AG10803 (cell line): ENCODE results near the gene TPRG1L.

Source experiments
- DNase-seq: peaks from one replicate; pipeline ENCODE4 v3.0.0; 2010; ENCODE audit warnings: low read depth
- H3K4me3 ChIP-seq: 2 replicates; pipeline ENCODE4 v1.5.1; 2011; ENCODE audit warnings: mild to moderate bottlenecking, low read length, control low read depth
- TF ChIP-seq, protein P1 (sequence below): conservative IDR thresholded peaks from 2 replicates; pipeline ENCODE4 v1.5.1; 2011; ENCODE audit warnings: mild to moderate bottlenecking, low read length, control low read depth, inconsistent platforms

The TPRG1L gene

DNA sequence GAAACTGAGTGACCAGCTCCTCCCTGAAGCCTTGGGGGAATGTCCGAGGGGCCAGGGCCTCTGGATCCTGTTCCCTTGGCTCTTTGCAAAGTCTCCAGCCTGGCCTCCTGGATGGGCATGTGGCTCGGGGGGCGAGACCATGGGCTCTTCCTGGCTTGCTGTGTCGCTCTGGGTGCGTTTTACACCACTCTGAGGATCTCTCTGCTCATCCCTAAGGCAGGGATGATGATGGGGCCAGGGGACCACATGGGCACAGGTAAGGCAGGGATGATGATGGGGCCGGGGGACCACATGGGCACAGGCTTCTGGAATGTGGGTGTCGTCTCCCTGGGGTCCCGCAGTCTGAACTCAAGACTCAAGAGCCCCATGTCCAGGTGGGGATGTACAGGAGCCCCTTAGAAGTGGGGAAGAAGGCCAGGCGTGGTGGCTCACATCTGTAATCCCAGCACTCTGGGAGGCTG lies 45.2 kb downstream of the TPRG1L start:
- no peak overlapping the region for H3K4me3 ChIP-seq
- TF ChIP-seq, protein P1, sequence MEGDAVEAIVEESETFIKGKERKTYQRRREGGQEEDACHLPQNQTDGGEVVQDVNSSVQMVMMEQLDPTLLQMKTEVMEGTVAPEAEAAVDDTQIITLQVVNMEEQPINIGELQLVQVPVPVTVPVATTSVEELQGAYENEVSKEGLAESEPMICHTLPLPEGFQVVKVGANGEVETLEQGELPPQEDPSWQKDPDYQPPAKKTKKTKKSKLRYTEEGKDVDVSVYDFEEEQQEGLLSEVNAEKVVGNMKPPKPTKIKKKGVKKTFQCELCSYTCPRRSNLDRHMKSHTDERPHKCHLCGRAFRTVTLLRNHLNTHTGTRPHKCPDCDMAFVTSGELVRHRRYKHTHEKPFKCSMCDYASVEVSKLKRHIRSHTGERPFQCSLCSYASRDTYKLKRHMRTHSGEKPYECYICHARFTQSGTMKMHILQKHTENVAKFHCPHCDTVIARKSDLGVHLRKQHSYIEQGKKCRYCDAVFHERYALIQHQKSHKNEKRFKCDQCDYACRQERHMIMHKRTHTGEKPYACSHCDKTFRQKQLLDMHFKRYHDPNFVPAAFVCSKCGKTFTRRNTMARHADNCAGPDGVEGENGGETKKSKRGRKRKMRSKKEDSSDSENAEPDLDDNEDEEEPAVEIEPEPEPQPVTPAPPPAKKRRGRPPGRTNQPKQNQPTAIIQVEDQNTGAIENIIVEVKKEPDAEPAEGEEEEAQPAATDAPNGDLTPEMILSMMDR: no peak
- DNase-seq: no peak

- no peak overlapping the region for H3K4me3 ChIP-seq
- TF ChIP-seq, protein P1: no peak
- DNase-seq: no peak
Observed at GRCh38 chr1:3670823-3671265, 46.0 kb downstream of the TPRG1L start.

- TF ChIP-seq, protein P1: no peak
- DNase-seq: no peak
- no peak overlapping the region for H3K4me3 ChIP-seq
Observed at GRCh38 chr1:3671371-3672180, 46.8 kb downstream of the TPRG1L start.

DNA sequence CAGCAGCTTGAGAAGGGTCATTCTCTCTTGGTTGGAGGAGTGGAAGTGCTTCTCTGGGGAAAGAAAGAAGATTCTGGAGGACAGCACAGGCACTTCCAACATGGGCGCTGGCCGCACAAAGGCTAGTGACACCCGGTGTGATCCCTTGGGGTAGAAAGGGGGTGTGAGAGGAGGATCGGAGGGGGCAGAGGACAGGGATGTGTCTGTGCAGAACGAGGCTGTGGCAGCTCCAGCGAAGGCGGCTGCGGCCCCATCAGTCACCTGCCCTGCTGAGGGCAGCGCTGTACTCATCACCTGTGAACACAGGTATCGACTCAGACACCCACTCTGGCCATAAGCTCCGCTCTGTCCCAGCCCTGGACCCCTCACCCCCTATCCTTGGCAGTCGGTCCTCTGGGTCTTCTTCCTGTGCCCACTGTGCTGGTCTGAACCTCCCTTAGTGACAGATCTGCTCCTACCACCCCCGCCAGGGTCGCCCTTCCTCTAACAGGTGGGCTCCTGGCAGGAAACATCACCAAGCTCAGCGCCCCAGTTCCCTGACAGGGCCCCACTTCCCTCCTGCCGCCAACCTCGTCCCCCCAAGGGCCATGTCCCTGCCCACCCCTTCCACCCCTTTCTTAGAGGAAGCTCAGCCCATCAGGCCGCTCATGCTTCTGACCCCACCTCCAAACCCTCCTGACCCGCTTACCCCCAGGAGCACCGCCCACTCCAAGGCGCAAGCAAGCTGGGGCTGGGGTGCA lies 47.6 kb downstream of the TPRG1L start:
- H3K4me3 ChIP-seq: no peak overlapping the region
- TF ChIP-seq, protein P1: no peak
- DNase-seq: no peak

DNA sequence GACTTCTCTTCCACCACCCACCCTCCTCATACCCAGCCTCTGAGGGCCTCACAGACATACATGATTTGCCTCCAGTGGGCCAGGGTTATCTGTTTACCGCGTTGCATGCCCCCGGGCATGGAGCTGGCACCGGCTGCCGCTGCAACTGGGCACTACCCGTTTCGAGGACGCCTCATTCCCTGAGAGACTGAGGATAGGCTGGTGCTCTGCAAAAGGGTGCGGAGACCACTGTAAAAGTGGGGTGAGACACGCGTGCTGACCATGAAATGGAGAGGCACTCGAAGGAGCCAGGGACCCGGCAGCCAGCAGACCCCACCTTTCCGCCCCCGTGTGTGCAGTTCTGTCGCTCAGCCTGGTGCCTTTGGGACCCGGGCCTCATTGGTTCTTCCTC lies 48.2 kb downstream of the TPRG1L start:
- no peak overlapping the region for H3K4me3 ChIP-seq
- TF ChIP-seq, protein P1: no peak
- no peak for DNase-seq

GRCh38 chr1:3673381-3674099 lies 48.7 kb downstream of the TPRG1L start:
- no peak for DNase-seq
- H3K4me3 ChIP-seq: no peak overlapping the region
- TF ChIP-seq, protein P1: no peak
